HG02973 (cell line): ENCODE measurements around the gene SCAP.
"Not testable (repeated sequence)": the region's sequence is repeated elsewhere in the genome, so short reads cannot be mapped to it uniquely, and the experiment has no call there.

Source experiments
- ATAC-seq: cut with Tn5 transposase; IDR thresholded peaks from one replicate; pipeline ENCODE4 v1.9.1; 2021; ENCODE audit warnings: moderate library complexity; ENCODE audit not compliant: unreplicated experiment

SCAP gene

DNA sequence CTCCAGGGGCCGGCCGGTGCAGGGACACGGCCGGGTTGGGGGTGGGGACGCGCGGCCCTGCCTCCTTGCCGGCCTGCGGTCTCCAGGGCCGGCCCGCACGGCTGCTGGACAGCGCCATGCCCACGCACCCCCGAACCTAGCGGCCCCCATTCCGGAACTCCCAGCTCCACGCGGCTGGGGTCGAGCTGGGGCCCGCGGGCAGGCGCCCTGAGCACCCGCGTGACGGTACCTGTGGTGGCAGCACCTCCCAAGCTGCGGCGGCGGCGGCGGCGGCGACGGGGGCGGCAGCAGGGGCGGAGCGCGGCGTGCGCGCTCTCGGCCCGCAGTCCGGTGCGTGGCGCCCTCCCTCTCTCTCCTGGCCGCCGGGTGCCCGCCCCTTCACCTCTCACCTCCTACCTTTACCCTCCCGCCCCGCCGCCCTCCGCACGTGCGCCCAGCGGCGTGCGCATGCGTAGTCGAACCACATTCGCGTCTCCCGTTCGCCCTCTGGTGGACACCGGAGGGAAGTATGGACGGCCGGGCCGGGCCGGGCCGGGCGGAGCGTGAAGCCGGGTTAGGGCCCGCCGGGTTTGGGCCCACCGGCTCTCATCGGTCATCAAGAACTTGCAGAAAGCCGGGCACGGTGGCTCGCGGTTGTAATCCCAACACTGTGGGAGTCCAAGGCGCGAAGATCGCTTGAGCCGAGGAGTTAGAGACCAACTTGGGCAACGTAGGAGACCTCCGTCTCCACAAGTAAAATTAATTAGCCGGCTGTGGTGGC, at the start of gene SCAP:
Gene SCAP (minus strand): TSS at position 372 of the 760 bp plus-strand sequence. CDS start 32,948 bp downstream, outside the sequence.
- ATAC-seq, result peak; percentile 88

DNA sequence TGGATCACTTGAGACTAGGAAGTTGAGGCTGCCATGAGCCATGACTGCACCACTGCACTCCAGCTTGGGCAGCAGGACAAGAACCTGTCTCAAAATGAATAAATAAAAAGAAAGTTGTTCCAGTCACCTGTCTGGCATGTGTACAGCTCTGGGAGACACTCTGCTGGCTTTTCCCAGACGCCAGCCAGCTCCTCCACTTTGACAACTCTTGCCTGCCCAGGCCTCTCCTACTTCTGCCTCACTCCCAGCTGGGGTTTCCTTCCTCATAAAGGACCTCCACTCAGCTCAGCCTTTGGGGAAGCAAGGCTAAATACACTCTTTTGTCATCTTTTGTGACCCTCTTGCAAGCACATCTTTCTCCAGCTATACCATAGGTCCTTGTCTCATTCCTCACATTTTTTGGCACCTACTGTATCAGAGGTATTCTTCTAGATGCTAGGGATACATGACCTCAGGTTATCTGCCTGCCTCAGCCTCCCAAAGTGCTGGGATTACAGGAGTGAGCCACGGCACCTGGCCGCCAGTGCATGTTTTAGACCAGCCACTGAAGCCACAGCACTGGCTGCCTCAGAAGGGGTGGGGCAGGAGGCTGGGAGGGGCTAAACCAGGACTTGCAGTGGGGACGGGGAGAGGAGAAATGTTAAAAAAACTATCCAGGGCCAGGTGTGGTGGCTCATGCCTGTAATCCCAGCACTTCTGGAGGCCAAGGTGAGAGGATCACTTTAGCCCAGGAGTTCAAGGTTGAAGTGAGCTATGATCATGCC, 47.8 kb upstream of the SCAP start:
- no peak for ATAC-seq

DNA sequence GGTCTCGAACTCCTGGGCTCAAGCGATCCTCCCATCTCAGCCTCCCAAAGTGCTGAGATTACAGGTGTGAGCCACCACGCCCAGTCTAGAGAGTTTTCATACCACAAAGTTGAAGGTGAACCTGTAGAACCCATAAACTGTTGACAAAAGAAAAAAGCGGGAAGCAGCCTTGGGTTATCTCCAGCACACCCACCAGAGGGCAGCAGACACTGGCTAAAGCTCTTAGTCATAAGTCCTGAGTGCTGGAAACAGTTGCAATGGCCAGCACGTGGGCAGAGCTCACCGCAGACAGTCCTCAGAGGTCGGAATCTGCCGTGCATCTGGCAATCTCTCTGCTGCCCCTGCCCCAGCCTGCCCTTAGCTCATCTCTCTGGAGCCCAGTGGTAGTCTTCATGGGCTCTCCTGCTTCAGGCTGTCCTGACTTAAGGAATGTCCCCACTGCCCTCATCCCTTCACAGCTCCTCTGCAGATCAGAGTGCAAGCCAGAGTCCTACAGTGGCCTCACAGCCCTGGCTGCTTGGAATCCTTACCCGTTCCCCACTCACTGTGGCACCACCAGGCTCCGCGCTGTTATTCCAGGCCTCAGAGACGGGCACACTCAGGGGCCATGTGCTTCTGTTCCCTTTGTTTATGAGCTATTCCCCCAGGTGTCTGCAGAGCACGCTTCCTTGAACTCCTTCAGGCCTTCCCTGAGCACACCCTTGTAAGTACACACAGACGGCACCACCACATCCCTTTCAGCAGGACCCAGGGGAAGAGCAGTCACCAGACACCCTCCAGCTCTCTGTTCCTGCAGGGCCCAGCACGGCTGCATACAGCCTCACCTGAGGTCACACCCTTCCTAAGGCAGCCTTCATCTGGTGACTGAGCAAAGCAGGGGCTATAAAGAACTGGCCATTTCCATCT, 46.6 kb upstream of the SCAP start:
- no peak for ATAC-seq

DNA sequence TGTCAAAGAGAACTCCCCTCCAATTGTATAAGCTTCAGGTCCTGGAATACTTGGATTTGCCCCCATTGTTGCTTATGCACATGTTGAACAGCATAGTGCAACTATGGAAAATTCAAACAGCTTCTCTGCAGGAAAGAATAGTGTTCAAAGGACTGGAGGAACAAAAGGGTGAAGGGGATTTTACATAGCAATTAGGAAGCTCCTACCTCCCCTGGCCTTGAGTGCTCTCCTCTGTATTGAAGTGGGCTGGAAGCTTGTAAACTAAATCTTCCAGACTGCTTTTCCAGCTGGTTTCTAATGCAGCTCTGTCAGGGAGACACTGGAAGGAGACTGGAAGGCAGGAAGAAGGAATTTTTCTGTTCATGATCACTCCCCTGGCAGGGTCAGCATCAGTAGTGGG, 45.0 kb upstream of the SCAP start:
- ATAC-seq, result no peak

DNA sequence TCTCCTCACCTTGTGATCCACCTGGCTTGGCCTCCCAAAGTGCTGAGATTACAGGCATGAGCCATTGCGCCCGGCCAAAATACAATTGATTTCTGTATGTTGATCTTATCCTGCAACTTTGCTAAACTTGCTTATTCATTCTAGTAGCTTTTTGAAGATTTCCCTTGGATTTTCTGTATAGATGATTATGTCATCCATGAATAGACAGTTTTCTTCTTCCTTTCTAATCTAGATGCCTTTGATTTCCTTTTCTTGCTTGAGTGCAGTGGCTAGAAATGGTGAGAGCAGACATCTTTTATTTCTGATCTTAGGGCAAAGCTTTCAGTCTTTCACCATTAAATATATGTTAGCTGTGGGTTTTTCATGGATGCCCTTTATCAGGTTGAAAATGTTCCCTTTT, 42.2 kb upstream of the SCAP start:
- ATAC-seq, result no peak

DNA sequence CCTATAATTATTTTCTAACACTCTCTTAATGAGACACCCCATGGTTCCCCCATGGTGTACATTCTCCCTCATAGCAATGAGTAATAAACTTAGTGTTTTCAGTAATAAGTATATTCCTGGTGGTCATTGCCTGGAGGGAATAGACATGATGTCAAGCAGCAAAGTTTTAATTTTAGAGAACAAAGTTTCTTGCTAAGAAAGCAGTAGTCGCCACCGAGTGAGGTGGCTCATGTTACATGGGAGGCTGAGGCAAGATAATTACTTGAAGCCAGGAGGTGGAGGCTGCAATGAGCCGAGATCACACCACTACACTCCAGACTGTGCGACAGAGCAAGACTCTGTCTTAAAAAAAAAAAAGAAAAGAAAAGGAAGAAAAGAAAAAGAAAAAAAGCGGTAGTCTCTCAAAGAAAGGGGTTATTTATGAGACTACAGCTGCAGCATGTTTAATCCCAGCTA, 40.2 kb upstream of the SCAP start:
- no peak for ATAC-seq

DNA sequence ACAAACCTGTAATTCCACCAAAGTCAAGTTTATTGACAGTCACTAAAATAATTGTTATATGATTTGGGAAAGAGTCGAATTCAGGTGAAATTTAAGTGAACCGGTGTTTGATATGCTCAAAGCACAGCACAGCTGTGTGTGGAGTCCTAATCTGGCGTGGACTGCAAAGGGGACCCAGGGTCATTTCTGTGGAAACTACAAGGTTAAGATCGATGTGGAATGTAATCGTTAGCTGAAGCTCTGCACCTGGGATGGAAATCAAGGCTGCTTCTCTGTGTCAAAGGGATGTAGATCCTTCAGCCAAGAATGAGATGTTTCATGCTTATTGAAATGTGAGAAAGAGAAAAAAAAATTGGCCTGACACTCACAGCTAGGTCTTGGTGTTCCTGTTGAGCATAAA, 39.4 kb upstream of the SCAP start:
- ATAC-seq, result no peak

DNA sequence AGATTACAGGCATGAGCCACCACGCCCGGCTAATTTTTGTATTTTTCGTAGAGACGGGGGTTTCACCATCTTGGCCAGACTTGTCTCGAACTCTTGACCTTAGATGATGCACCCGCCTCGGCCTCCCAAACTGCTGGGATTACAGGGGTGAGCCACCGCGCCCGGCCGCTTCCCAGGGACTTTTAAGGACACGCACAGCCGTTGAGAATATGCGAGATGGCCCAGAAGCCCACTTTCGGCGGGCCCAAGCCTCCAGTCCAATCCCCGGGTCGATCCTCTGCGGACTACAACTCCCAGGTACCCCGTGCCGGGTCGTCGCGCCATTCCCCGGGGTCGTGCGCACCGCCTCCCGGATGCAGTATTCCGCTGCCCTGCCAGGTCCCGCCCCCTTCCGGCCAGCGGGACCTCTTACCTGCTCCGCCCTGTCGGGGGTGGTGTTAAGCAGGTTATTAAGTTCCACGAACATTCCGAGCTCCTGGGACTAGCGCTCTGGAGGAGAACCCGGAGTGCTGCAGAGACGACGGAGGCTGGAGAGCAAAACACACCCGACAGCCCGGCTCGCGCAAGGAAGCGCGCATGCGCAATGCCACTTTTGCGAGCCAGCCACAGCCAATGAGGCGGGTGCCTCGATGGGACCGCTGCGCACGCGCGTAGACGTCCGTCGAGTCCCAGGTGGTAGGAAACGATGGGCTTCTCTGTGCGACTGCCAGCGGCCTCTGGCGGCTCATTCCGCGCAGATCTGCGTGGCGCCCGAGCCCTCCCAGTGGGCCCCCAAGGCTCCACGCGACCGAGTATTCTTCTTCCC, 37.6 kb upstream of the SCAP start, which contains the start of gene ELP6:
Gene ELP6 (minus strand): TSS at position 588 of the 805 bp plus-strand sequence. CDS start 122 bp downstream, at position 466.
- ATAC-seq, result peak; percentile 93

DNA sequence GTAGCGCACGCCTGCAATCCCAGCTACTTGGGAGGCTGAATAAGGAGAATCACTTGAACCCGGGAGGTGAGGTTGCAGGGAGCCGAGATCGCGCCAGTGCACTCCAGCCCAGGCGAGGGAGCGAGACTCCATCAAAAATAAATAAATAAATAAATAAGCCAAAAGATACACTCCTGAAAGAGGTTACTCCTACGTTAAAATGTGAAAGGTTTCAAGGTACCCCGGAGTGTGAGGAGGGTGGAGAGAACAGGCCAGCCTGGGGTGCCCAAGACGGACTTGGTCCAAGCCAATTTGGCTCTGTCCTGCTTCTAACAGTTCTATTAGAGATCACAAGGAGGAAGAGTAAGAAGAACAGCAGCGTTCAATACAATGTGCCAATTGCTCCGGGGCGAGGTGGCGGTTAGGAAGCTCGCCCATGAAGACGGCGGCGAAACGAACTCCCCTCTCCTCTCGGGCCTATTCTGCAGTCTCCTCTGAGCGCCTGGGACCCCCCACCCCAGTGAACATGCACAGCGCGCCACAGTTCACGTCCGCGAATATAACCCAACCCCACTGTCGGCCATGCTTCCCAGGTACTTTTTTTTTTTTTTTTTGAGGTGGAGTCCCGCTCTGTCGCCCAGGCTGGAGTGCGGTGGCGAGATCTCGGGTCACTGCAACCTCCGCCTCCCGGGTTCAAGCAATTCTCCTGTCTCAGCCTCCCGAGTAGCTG, 36.8 kb upstream of the SCAP start:
- no peak for ATAC-seq

DNA sequence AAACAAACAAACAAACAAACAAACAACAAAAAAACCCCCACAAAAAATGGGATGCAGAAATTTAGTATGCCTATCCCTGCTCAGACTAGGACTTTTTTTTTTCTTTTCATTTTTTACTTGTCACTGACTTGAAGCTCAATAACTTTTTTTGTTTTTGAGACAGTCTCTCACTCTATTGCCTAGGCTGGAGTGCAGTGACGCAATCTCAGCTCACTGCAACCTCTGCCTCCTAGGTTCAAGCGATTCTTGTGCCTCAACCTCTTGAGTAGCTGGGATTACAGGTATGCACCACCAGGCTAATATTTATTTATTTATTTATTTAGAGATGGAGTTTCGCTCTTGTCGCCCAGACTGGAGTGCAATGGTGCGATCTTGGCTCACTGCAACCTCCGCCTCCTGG, 29.5 kb upstream of the SCAP start:
- ATAC-seq, result not testable (repeated sequence)

DNA sequence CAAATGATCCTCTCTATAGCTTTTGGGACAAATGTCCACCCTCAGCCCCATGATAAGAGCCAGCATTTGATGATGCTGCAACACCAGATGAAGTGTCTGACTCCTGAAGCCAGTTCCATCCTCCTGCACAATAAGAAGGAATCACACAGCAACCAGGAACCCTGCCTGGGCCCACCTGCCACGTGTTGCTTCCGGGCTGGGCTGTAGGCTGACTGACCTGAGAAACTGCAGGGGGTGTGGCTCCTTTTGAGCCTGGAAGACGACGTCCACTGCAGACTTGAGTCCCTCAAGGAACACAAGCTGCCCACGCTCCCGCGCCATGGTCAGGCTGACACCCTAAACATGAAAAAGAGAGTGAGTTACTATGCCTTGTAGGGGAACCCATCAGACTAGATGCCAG, 28.4 kb upstream of the SCAP start:
- ATAC-seq, result no peak

DNA sequence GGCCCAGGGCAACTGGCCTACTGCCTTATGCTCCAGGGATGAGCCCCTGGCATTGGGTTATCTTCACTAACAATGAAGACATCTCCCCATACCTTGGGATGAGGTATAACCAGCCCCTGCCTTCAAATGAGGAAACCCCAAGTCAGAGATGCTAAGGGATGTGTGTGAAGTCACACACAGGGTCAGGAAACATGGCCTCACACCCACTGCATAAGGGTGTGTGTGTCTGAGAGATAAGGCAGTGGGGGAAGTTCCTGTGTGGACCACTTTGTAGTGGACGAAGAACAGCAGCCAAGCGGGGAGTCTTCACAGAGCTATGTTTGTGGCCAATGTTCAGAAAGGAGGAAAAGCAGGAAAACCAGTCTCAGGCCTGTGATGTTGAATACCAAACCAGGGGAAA, 27.3 kb upstream of the SCAP start:
- no peak for ATAC-seq

DNA sequence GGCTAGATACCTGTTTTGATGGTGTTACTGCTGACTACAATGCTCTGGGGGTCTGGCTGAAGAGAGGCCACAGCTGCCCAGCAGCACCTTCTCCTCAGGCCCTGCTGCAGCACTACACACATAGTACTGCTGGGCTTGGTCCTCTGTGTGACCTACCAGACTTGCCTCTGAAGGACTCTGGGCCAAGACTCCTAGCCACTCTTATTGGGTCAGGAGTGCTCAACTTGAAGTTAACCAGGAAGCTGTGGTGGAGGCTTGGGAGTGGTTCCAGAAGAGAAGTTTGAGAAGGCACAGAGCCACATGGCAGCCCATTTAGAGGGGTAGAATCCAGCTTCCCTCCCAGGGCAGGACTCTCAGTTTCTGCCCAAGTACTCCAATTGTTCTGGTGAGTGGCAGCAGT, 21.2 kb upstream of the SCAP start:
- no peak for ATAC-seq

DNA sequence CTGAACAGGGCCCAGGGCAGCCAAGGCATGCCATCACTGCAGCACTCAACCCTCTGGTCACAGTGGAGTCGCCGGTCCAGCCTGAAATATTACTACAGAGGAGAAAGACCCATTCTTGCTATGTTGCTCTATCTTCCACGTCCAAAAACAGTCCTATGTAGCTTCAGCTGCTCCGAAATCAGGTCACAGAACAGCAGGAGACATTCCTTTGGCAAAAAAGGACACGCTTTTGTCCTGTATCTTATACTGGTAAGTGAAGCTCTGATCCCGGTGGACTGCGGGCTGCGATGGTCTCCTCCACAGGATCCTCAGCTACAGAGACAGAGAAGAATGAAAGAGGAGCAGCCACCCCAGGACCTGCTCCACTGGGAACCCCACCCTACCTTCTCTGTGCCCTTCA, 20.1 kb upstream of the SCAP start:
- no peak for ATAC-seq

DNA sequence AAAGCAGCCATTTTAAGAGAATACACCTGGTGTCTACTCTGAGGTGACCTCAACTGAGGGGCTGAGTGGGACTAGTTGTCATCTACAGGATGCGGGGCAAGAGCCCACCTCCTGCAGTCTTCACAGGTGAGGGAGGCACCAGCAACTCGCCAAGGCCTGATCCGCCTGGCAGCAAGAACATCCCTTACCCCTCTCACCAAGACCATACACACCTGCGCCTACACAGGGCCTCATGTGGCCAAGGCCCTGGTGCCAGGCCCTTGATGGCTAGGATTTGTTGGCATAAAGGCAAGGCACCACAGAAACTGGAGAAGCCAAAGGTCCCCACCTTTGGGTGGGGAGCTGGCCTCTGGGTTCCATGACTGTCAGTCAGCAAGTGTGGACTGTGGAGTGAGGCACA, 19.4 kb upstream of the SCAP start:
- ATAC-seq, result no peak

DNA sequence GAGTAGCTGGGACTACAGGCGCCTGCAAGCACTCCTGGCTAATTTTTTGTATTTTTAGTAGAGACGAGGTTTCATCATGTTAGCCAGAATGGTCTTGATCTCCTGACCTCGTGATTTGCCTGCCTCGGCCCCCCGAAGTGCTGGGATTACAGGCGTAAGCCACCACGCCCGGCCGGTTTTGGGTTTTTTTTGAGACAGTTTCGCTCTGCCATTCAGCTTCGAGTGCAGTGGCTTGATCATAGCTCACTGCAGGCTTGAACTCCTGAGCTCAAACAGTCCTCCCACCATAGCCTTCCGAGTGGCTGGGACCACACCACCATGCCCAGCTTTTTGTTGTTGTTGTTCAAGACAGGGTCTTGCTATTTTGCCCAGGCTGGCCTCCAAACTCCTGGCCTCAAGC, 16.0 kb upstream of the SCAP start:
- no peak for ATAC-seq

DNA sequence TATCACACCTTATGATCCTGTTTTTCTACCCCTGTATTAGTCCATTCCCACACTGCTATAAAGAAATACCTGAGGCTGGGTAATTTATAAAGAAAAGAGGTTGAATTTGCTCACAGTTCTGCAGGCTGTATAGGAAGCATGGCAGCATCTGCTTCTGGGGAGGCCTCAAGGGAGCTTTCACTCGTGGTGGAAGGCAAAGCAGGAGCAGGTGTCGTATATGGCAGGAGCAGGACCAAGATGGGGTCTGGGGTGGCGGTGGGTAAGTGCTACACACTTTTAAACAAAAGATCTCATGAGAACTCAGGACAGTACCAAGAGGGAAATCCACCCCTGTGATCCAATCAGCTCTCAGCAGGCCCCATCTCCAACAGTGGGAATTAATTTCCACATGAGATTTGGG, 15.4 kb upstream of the SCAP start:
- ATAC-seq, result no peak

DNA sequence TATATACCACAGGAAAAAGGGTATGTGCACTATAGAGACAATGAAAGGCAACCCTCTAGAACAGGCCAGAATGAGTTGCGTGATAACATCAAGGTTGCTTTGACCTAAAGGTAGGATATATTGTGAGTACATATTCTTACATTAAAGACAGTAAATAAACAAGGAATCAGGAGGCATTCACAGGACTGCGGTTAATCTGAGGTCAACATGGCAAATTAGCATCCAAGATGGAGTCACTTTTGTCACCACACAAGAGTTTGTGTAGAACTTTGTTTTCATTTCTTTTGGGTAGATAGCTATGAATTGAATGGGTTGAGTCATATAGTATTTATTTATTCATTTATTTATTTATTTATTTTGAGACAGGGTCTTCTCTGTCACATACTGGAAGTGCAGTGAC, 11.5 kb upstream of the SCAP start:
- ATAC-seq, result no peak

DNA sequence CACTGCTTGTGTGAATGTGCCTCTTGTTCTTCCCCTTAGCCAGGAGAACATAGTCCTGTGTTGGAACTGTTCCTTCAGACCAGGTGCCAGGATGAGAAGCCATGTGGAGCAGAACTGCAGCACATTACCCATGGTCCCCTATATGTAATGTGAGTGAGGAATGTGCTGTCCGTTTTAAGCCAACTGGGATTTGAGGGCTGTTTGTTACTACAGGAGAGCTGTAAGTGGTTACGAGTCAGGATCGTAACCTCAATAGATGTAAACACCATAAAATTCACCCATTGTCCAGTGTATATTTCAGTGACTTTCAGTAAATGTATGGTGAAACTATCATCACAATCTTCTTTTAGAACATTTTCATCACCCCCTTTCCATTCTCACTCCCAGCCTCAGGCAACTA, 10.1 kb upstream of the SCAP start:
- ATAC-seq, result no peak

DNA sequence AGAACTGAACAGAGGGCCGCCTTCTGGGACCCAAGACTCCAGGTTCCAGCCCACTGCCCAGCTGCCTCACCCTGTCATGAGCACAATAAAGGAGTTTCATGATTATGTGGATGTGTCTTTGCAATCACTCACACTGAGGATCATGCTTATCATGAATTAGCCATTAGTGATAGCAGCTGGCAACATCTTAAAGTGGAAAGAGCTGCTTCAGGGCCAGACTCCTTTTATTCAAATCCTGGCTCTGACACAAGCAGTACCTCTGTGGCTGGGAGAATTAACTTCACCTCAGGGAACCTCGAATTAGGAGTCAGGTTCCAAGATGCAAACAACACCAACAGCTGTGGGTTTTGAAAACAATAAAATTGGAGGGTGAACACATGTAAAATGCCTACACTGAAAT, 6.6 kb upstream of the SCAP start:
- no peak for ATAC-seq
